NCI-H2227 (cell line): Measurements from ENCODE around the gene ASTN2.

ENCODE experiments used
- DNase-seq: peaks from one replicate; lab custom pipeline; 2025; ENCODE audit not compliant: unreplicated experiment; lab: John Stamatoyannopoulos, UW

Gene ASTN2

GRCh38 chr9:117030254-117030768 lies 384.5 kb downstream of the ASTN2 start:
- DNase-seq = peak; percentile 26

GRCh38 chr9:117029341-117029740 lies 385.5 kb downstream of the ASTN2 start:
- no peak for DNase-seq

GRCh38 chr9:117028103-117028858 lies 386.6 kb downstream of the ASTN2 start:
- DNase-seq = no peak

GRCh38 chr9:117021906-117022305 lies 393.0 kb downstream of the ASTN2 start:
- no peak for DNase-seq

- DNase-seq = no peak
Observed at GRCh38 chr9:117018966-117019617, 395.8 kb downstream of the ASTN2 start.

GRCh38 chr9:117017414-117017985 lies 397.4 kb downstream of the ASTN2 start:
- no peak for DNase-seq

GRCh38 chr9:117014061-117014460 lies 400.8 kb downstream of the ASTN2 start:
- no peak for DNase-seq

GRCh38 chr9:117013440-117013995 lies 401.3 kb downstream of the ASTN2 start:
- no peak for DNase-seq

GRCh38 chr9:117010061-117010460 lies 404.8 kb downstream of the ASTN2 start:
- DNase-seq = no peak

GRCh38 chr9:117008876-117009275 lies 406.0 kb downstream of the ASTN2 start:
- DNase-seq = no peak

- no peak for DNase-seq
Observed at GRCh38 chr9:117008461-117008860, 406.4 kb downstream of the ASTN2 start.

- DNase-seq = no peak
Observed at GRCh38 chr9:117002686-117003085, 412.2 kb downstream of the ASTN2 start.

- DNase-seq = no peak
Observed at GRCh38 chr9:117000834-117001233, 414.0 kb downstream of the ASTN2 start.

- no peak for DNase-seq
Observed at GRCh38 chr9:117000196-117000723, 414.6 kb downstream of the ASTN2 start.

- DNase-seq = no peak
Observed at GRCh38 chr9:116998305-116998704, 416.6 kb downstream of the ASTN2 start.

GRCh38 chr9:116992865-116993264 lies 422.0 kb downstream of the ASTN2 start:
- DNase-seq = no peak

GRCh38 chr9:116991051-116991450 lies 423.8 kb downstream of the ASTN2 start:
- DNase-seq = peak; percentile 28

- DNase-seq = no peak
Observed at GRCh38 chr9:116990592-116990991, 424.3 kb downstream of the ASTN2 start.

- no peak for DNase-seq
Observed at GRCh38 chr9:116987721-116988485, 427.0 kb downstream of the ASTN2 start.

- DNase-seq = no peak
Observed at GRCh38 chr9:116986015-116986414, 428.8 kb downstream of the ASTN2 start.

- peak; percentile 36 for DNase-seq
Observed at GRCh38 chr9:116985596-116985995, 429.3 kb downstream of the ASTN2 start.
